Measurements from ENCODE around the gene BTBD6. TPM values are rescaled to one million over a fixed set of nuclear protein-coding genes. Genes with fewer than 3 reads are reported as not detected.
A peak's percentile ranks its signal among the peaks of the same experiment; 100 is the strongest.

BTBD6 gene
- total and polyA plus RNA-seq, 12 donors: 28.1 to 58.2 (median 32.7) TPM

DNA sequence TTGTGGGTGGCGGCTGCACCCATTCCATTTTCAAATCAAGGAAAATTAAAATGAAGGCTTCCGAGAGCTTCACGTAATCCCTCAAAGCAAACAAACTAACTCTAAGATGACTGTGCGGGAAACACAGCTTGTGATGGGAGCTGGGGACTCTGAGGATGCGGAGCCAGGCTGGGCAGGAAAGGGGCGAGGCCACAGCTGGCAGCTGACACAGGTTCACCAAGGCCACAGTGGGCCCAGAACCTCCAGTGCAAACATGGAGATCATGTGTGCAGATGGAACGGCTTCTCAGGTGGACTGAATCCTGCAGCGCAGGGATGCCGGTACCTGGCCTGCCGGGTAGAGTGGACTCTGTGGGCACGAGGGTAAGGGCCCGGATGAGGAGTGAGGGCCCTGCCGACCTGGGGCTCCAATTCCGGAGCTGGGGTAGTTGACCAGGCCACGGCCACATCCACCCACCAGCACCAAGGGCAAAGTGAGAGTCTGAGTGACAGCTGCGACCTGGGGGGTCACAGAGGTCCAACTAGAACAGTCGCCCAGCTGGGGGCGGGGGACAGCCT lies 19.2 kb upstream of the BTBD6 start:
- ATAC-seq: peak in 1 of 8 donors; percentile 41
- Histone ChIP-seq H3K4me3 (no peak overlapping the region), H3K4me1 (no peaks in the 10 kb centered on the region), H3K36me3 (peaks cover 0 to 50% (median 19%) of the 10 kb centered on the region in 9 donors), H3K27me3 (no peaks in the 10 kb centered on the region), H3K27ac (no peak overlapping the region), H3K9me3 (no peaks in the 10 kb centered on the region)
- no peak for DNase-seq
- TF ChIP-seq, protein P1, sequence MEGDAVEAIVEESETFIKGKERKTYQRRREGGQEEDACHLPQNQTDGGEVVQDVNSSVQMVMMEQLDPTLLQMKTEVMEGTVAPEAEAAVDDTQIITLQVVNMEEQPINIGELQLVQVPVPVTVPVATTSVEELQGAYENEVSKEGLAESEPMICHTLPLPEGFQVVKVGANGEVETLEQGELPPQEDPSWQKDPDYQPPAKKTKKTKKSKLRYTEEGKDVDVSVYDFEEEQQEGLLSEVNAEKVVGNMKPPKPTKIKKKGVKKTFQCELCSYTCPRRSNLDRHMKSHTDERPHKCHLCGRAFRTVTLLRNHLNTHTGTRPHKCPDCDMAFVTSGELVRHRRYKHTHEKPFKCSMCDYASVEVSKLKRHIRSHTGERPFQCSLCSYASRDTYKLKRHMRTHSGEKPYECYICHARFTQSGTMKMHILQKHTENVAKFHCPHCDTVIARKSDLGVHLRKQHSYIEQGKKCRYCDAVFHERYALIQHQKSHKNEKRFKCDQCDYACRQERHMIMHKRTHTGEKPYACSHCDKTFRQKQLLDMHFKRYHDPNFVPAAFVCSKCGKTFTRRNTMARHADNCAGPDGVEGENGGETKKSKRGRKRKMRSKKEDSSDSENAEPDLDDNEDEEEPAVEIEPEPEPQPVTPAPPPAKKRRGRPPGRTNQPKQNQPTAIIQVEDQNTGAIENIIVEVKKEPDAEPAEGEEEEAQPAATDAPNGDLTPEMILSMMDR (IDR thresholded peaks at IDR 0.05): no peak
- 94 to 95% methylated on average over 18 of the region's 18 CpGs for WGBS, 2 donors
- intact Hi-C loops (cut with DNase I): no loop called here

DNA sequence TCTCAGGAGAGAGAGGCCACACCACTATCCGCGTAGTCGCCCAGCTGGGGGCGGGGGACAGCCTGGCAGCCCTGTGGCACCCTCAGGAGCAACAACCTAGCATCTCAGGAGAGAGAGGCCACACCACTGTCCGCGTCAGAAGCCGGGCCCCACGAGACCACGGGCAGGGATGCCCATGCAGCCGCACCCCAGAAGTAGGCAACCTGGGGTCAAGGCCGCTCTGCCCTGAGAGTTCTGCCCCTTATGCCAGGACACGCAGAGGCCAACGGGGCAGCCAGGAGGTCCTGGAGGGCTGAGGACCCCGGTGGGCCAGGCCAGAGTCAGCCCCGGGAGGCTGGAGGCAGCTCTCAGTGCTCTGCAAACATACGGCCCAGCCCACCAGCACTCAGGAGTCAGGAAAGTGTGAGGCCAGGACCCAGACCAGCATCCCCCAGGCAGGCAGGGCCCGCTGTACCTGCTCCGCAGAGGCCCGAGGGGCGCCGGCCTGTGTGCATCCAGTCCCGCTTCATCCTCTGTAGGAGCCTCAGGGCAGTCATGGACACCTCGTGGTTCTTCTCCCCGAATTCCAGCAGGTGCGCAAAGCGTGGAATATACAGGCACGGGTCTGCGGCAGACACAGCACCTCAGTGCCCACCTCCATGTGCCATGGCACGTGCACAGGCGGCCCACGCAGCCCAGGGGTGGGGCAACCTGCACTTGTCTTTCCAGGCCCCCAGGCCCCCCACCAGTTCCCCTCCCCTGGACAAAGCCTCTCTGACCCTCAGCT lies 7.3 kb upstream of the BTBD6 start:
- TF ChIP-seq, protein P1 (IDR thresholded peaks at IDR 0.05): no peak
- H3K4me1 ChIP-seq: peaks cover 0 to 7% (median 0%) of the 10 kb centered on the region in 9 donors
- H3K4me3 ChIP-seq: no peak overlapping the region
- no peaks in the 10 kb centered on the region for H3K9me3 ChIP-seq
- intact Hi-C loops (cut with DNase I): no loop called here
- peaks cover 0 to 40% (median 0%) of the 10 kb centered on the region in 9 donors for H3K36me3 ChIP-seq
- 96 to 97% methylated on average over 27 of the region's 31 CpGs for WGBS, 2 donors
- H3K27me3 ChIP-seq: no peaks in the 10 kb centered on the region
- peak in 2 of 8 donors; percentile 31 to 47 for ATAC-seq
- H3K27ac ChIP-seq: no peak overlapping the region
- DNase-seq: no peak

DNA sequence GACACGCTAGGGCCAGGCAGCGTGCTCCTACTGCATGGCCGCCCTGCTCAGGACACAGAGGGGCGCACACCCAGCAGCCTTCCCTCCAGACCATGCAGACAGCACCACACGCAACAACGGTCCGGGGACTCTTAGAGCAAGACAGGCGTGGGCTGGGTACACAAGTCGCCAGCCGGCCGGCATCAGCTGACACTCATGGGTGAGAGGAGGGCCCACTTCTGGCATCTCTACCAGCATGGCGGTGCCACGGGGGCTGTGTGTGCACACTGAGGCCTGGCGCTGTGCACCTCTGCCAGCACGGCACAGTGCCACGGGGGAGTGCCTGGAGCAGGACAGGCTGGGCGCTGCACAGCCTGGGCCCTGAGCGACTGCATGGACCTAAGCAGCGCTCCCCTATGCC lies 6.7 kb upstream of the BTBD6 start:
- Histone ChIP-seq H3K9me3 (no peaks in the 10 kb centered on the region), H3K27me3 (no peaks in the 10 kb centered on the region), H3K27ac (no peak overlapping the region), H3K4me3 (no peak overlapping the region), H3K4me1 (peaks cover 0 to 10% (median 0%) of the 10 kb centered on the region in 9 donors), H3K36me3 (peaks cover 0 to 43% (median 0%) of the 10 kb centered on the region in 9 donors)
- intact Hi-C loops (cut with DNase I): no loop called here
- peak in 4 of 8 donors; percentile 6 to 50 (median 24) for ATAC-seq
- no peak for DNase-seq
- TF ChIP-seq, protein P1 (IDR thresholded peaks at IDR 0.05): no peak
- 87 to 98% methylated on average over 19 of the region's 19 CpGs for WGBS, 2 donors

DNA sequence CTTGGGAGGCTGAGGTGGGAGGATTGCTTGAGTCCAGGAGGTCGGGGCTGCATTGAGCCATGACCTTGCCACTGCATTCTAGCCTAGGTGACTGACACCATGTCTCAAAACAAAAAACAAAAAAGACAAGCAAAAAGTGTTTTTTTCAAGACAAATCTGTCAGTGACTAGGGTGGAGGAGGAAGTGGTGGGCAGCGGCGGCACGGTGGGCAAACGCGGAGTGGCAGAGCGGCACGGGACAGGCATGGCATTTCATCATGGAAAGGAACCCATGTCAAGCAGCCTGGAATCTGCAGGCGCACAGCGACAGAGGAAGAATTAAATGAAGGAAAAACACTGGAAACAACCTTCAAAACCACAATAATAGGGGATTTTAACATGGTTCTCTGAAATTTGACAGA lies 4.0 kb upstream of the BTBD6 start:
- WGBS, 2 donors: 79 to 95% methylated on average over 10 of the region's 10 CpGs
- intact Hi-C loops (cut with DNase I): no loop called here
- Histone ChIP-seq H3K27me3 (no peaks in the 10 kb centered on the region), H3K4me3 (no peak overlapping the region), H3K36me3 (peaks cover 0 to 49% (median 0%) of the 10 kb centered on the region in 9 donors), H3K9me3 (no peaks in the 10 kb centered on the region), H3K4me1 (peaks cover 6 to 27% (median 15%) of the 10 kb centered on the region in 9 donors), H3K27ac (no peak overlapping the region)
- TF ChIP-seq, protein P1 (IDR thresholded peaks at IDR 0.05): no peak
- DNase-seq (no peak), ATAC-seq (no peak)
